ENCODE measurements around the gene SNUPN. TPM values are rescaled to one million over a fixed set of nuclear protein-coding genes. Genes with fewer than 3 reads are reported as not detected.
A peak's percentile ranks its signal among the peaks of the same experiment; 100 is the strongest.

Gene SNUPN
- total RNA-seq, 1 donor from 2014 or later, result 16.1 TPM

- H3K27me3 ChIP-seq (ENCODE audit: control insufficient read depth, insufficient read depth, low read length), result no peaks in the 10 kb centered on the region
- TF ChIP-seq, protein P1, sequence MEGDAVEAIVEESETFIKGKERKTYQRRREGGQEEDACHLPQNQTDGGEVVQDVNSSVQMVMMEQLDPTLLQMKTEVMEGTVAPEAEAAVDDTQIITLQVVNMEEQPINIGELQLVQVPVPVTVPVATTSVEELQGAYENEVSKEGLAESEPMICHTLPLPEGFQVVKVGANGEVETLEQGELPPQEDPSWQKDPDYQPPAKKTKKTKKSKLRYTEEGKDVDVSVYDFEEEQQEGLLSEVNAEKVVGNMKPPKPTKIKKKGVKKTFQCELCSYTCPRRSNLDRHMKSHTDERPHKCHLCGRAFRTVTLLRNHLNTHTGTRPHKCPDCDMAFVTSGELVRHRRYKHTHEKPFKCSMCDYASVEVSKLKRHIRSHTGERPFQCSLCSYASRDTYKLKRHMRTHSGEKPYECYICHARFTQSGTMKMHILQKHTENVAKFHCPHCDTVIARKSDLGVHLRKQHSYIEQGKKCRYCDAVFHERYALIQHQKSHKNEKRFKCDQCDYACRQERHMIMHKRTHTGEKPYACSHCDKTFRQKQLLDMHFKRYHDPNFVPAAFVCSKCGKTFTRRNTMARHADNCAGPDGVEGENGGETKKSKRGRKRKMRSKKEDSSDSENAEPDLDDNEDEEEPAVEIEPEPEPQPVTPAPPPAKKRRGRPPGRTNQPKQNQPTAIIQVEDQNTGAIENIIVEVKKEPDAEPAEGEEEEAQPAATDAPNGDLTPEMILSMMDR (IDR thresholded peaks at IDR 0.05; ENCODE audit: insufficient read depth, low read length, severe bottlenecking), result no peak
- H3K36me3 ChIP-seq (ENCODE audit: control insufficient read depth, insufficient read depth, low read length), result no peaks in the 10 kb centered on the region
- no peak overlapping the region for H3K4me3 ChIP-seq (ENCODE audit: low read depth, low read length)
- FAIRE-seq (no peak), DNase-seq (ENCODE audit: low read depth) (peak; percentile 62)
Measured at GRCh38 chr15:75554717-75555116, 70.8 kb downstream of the SNUPN start.

DNA sequence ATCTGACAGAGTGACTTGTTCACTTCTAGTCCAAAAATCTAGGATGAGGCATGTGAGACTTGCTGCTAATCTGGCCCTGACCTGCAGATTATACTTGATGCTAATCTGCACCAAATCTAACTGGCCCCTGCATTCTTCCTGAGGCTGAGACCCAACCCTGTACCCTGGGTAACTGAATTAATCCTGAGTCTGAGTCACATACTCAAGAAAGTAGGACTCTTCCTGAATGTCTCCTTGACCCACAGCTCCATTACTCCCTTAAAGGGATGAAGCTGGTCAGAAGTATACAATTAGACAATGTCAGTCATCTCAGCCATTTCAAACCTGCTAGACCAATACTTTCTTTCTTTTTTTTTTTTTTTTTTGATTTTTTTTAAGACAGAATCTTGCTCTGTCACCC lies 71.9 kb downstream of the SNUPN start:
- Histone ChIP-seq H3K36me3 (ENCODE audit: control insufficient read depth, insufficient read depth, low read length) (no peaks in the 10 kb centered on the region), H3K4me3 (ENCODE audit: low read depth, low read length) (no peak overlapping the region), H3K27me3 (ENCODE audit: control insufficient read depth, insufficient read depth, low read length) (no peaks in the 10 kb centered on the region)
- TF ChIP-seq, protein P1 (IDR thresholded peaks at IDR 0.05; ENCODE audit: insufficient read depth, low read length, severe bottlenecking), result no peak
- FAIRE-seq (no peak), DNase-seq (ENCODE audit: low read depth) (no peak)

- no peak for DNase-seq (ENCODE audit: low read depth)
- Histone ChIP-seq H3K27me3 (ENCODE audit: control insufficient read depth, insufficient read depth, low read length) (no peaks in the 10 kb centered on the region), H3K4me3 (ENCODE audit: low read depth, low read length) (no peak overlapping the region), H3K36me3 (ENCODE audit: control insufficient read depth, insufficient read depth, low read length) (no peaks in the 10 kb centered on the region)
- no peak for FAIRE-seq
- TF ChIP-seq, protein P1 (IDR thresholded peaks at IDR 0.05; ENCODE audit: insufficient read depth, low read length, severe bottlenecking), result no peak
Measured at GRCh38 chr15:75551091-75551490, 74.4 kb downstream of the SNUPN start.

Other genes starting within 250 kb of the SNUPN start
- gene SIN3A, start 174.0 kb downstream of the SNUPN start, total RNA-seq, result 11.6 and 24.6 TPM in 2 replicates
- 12.6 and 17.4 TPM in 2 replicates for gene PTPN9, start 46.4 kb downstream of the SNUPN start, total RNA-seq
- gene IMP3, start 14.5 kb upstream of the SNUPN start, total RNA-seq, result 95.0 and 215 TPM in 2 replicates
- 15.0 and 19.8 TPM in 2 replicates for gene SNX33, start 22.2 kb upstream of the SNUPN start, total RNA-seq
- gene CSPG4, start 87.1 kb upstream of the SNUPN start, total RNA-seq, result 0.79 and 6.3 TPM in 2 replicates
- gene UBE2Q2, start 217.7 kb upstream of the SNUPN start, total RNA-seq, result 28.8 and 32.1 TPM in 2 replicates